GM21737 (cell line): ENCODE data around the gene XYLT2.
"Not testable (repeated sequence)": the region's sequence is repeated elsewhere in the genome, so short reads cannot be mapped to it uniquely, and the experiment has no call there.

Source experiments
- ATAC-seq: cut with Tn5 transposase; IDR thresholded peaks from one replicate; pipeline ENCODE4 v1.9.1; 2021; ENCODE audit warnings: mild to moderate bottlenecking, moderate library complexity; ENCODE audit not compliant: unreplicated experiment

XYLT2 gene

DNA sequence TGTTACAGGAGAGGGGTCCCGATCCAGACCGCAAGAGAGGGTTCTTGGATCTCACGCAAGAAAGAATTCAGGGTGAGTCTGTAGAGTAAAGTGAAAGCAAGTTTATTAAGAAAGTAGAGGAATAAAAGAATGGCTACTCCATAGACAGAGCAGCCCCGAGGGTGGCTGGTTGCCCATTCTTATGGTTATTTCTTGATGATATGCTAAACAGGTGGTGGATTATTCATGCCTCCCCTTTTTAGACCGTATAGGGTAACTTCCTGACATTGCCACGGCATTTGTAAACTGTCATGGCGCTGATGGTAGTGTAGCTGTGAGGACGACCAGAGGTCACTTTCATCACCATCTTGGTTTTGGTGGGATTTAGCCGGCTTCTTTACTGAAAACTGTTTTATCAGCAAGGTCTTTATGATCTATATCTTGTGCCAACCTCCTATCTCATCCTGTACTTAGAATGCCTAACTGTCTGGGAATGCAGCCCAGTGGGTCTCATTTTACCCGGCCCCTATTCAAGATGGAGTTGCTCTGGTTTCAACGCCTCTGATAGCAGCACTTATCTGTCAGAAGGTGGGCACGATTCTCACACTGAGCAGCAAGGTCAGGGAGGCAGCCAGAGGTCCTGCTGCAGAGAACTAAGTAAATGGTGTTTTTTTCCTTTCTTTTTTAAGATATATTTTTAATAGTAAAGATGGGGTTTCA, 26.5 kb upstream of the XYLT2 start:
- no peak for ATAC-seq

DNA sequence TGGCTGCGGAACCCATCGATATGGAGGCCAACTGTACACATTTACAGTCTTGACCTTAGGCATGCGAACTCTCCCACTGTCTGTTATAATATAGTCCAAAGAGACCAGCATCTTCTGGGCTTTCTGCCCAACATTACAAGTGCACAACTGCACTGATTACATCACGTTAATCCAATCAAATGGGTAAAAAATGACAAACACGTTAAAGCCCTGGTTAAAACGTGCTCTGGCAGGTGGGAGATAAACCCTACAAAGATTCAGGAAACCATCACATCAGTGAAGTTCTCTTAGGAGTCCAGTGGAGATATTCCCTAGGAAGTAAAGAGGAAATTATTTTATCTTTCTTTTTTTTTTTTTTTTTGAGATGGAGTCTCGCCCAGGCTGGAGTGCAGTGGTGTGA, 23.7 kb upstream of the XYLT2 start:
- no peak for ATAC-seq

DNA sequence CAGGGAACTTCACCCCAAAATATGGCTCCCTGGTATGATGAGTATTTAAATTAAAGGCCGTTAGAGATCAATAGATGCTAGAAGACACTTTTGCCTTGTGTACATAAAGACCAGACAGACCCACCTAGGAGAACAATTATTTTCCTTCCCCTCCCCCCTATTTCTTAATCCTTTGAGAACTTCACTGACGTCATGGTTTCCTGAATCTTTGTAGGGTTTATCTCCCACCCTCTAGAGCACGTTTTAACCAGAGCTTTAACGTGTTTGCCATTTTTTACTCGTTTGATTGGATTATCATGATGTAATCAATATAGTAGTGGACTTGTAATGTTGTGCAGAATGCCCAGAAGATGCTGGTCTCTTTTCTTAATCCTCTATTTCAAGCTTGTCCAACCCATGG, 22.9 kb upstream of the XYLT2 start:
- no peak for ATAC-seq

DNA sequence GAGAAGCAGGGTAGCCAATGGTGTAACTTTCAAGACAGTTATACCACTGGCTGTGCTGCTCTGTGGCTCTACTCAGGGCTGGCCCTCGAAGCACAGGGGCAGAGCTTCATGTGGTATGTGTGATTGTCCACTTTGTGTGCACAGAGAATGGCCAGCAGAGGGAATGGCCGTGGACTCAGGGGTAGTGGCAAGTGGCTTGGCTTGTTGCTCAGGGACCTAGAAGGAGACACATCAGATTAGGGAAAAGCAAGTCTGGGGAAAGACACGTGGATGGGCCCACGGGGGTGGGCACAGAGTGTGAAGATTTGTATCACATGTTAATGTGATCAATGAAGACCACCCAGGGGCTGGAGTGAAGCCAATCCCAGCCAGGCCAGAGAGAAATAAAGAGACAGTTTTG, 20.0 kb upstream of the XYLT2 start:
- no peak for ATAC-seq

DNA sequence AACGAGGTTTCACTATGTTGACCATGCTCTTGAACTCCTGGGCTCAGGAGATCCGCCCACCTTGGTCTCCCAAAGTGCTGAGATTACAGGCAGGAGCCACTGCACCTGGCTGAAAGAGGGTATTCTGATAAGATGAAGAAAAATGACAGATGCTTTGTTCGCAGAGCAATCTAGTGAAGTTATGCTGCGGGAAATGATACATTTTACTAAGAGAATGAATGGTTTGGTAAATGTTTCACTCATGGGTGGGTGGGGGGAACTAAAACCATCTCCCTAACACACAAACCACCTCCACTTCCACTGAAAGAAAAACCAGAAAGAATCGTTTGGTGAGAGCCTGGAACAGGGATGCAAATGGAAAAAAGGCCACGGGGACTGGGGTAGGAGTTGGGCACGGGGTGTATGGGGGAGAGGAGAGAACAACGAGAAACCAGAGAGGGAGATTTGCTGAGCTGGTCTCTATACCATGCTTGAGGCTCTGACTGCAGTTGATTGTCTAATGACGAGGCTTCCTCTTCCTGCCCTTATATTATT, 19.0 kb upstream of the XYLT2 start:
- no peak for ATAC-seq

DNA sequence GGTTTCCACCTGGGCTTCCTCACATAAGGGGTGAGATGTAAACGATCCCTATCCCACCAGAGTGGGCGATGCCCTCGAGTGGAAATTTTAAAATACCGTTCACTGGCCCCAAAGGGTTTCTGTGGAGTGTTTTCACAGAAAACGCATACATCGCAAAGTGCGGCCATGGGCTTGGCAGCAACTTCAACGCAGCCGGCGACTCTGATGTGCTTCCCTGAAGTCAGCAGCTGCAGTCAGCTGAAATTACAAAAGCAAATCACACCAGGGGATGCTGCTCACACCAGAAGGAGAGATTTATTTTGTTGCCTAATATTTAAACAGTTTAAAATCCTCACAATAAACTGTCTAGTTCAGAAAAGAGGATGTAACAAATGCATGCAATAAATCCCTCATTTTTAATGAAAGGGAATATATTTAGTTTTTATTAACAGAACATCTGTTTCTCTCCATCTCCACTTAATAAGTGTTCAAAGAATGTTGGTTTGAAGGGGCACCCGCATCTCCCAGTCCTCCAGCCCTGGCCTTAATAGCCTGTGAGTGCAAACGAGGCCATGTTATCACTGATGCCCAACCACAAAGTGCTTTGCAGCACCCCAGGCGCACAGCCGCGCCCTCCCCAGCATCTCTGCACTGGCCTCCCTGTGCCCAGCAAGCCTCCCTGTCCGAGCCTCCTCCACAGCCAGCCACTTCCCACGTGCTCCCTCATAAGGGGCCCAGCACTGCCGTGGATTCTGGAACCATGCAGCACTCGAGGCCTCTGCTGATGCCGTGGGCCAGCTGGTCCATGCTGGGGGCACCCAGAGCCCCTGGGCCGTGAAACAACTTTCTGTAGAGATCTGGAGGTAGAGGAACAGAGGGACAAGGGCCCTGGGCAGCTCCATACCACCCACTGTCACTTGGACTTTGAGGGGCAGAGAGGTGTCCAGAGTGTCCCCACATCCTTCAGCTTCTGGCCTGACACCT, 17.3 kb upstream of the XYLT2 start:
- ATAC-seq = no peak

DNA sequence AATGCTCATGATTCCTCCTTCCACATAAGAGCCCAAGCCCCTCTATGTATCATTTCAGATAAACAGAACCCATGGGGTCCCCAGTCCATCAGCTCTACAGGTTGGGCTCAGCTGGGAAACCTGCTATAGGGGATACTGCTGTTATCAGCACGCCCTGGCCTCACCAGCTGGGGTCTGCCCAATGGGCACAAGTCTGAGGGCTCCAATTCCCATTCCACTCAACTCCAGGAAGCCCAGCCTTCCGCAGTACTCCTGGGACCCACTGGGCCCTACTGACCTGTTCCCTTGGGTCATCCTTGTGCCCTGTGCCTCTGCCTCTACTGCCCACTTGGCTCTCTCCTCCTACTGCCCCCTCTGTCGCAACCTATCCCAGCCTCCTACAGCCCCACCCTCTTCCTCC, 16.2 kb upstream of the XYLT2 start:
- no peak for ATAC-seq

DNA sequence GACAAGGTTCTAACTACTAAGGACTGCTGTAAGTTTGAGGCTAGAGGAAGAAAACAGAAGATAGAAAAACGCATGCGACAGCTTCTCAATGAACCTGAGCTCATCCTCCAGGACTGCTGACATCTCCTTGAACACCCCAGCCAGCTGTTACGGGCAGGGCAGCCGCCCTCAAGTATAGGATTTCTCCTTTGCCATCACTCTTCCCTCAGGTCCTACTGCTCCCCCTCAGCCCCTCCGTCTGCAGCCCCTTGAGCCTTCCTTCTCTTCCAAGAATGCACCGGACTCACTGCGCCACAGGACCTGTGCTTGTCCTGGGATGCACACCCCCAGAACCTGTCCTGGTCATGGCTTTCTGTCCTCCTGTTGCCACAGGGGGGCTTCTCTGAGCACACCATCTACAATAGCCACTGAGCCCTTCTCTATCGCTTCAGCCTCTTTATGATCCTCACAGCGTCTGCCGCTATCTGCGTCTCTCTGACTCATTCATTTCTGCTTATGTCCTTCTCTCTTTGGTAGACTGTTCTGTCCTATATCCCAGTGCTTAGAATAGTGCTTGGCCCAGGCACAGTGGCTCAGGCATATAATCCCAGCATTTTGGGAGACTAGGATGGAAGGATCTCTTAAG, 15.7 kb upstream of the XYLT2 start:
- no peak for ATAC-seq

DNA sequence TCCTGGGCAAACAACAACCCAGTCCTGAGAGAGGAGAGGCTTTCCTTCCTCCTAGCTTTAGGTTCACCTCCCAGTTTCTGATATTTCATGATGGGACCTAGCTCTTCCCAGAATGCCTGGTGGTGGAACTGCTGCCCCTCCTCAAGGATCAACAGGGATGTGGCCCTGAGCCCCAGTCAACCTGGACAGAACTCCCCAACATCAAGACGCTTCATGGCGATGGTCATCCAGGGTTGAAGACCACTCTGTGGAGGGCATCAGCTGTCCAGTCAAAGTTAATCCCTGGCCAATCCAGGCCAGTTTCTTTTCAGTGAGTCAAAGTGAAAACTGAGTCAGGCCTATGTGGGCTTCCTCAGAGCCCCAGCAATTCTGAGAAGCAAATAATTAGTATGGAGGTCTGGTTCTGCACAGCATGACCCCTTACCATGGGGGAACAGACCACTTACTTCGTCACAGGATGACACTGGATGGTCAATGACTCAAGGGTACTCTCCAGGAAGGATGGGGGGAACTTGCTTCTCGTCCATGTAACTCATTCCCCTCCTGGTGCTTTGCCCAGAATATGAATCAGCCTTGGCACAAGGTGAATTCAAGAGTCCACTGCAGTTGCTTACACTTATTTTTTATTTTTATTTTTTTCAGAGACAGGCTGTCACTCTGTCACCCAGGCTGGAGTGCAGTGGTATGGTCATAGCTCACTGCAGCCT, 14.7 kb upstream of the XYLT2 start:
- ATAC-seq = no peak

DNA sequence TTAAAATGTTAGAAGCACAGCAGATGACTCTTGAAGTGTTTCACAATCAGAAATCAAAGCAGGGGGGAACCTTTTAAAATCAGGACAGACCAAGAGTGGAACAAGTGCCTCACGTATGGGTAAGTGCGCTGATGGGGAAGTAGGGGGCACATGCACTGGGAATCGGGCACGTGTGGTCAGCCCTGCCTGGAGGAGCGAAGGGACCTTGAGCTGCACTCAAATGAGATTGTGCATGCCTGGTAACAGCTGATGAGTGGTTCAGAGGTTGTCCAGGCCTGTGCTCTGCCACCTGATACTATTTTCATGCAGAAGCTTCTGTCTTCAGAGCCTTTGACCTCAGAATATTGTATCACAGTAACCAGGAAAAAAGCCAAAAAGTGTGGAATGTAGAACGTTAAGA, 13.7 kb upstream of the XYLT2 start:
- ATAC-seq = no peak

DNA sequence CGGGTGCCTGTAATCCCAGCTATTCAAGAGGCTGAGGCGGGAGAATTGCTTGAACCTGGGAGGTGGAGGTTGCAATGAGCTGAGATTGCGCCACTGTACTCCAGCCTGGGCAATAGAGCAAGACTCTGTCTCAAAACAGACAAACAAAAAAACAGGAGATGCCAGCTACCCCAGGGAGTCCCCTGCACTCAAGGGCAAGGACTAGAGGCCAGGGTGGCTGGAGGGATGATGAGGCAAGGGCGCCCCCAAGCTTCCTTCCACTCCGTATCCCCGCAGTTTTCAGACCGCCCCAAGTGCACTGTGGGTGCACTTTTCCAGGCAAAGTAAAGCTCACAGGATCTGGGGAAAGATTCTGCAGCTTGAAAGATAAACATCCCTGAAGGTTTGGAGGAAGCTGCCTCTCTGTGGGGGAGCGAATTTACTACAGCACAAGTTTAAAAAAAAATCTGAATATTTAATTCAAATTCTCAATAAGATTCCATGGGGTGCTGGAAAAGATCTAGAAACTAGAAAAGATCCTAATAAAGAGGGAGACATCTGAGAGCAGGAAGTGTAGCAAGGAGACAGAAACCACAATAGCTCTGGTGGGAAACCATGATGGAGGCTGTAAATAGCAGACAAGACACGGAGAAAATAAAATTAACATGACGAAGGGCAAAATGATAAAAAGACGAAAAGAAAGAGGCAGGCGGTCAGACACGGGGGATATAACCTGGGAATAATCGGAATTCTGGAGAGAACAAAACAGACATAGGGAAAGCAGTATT, 12.5 kb upstream of the XYLT2 start:
- not testable (repeated sequence) for ATAC-seq

DNA sequence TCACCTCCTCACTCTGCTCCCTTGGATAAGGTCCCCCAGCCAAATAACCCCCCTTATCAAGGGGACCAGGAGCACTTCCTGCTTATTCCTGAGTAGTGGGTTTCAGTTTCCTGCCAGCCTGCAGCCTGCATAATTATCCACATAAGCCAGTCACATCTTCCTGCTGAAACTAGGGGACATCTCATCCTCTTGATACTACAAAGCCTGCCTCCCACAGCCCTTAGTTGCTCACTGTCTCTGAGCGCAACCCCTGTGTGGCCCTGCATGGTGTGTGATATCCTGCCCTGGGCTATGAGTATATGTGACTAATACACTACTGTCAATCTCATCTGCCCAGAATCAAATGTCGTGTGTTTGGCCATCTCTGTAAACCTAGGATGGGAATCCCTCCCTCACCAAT, 8.0 kb upstream of the XYLT2 start:
- ATAC-seq = no peak

DNA sequence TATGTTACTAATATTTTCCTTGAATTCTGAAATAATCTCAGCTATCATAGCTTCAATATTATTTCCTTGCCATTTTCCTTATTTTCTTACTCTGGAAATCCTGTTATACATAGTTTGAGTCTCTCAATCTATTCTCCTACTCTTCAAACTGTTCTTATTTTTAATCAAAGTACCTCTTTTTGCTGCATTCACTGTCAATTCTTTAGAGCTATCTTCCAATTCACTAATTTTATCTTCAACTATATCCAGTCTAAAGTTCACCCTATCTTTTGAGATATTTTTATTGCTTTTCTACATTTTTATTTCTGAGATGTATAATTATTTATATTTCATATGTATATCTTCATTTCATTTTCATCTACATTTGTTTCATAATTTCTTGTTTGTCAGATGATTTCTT, 7.3 kb upstream of the XYLT2 start:
- no peak for ATAC-seq

DNA sequence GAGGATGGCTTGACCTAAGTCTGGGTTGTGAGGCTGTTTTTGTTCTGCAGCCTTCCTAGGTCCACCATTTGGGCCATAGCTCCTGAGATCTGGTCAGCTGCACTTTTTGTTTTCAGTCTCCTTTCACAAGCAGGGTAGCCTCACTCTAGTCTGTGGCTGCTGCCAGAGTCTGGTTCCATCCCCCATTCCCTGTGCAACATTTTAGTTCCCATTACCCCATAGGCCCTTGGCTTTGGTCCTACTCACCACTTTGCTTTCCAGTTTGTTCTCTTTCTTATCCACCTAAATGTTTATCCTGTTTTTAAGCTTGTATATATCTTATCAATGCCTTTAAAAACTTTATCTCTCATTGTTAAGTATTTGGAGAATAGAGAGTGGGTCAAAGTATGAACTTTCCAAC, 6.5 kb upstream of the XYLT2 start:
- no peak for ATAC-seq

DNA sequence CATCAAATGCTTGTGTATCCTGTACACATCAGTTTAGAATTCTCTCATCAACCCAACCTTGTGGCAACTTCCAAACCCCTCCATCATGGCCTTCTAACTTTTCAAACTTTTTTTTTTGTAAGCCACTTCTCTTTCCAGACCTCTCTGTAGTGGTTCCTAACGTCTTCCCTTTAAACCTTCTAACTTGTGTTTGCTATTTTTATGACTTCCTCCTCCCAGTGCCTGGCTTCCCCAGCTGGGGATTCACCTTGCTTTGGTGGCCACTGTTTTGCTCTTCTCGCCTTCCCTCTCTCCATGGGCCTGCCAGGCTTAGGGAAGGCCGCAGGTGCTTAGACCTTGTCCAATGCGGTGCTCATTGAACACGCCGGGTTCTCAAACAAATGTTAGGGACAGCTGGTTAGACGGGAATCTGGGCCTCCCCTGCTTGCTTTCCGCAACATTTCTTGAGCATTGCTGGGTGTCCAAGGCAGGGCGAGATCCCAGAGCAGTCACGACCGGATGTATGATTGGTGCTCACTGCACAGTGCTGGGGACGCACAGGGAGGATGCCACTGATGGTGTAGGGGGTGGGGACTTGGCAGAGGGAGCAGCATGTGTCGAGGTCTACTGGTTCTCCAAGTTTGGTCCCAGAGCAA, 1.1 kb upstream of the XYLT2 start:
- ATAC-seq = no peak

DNA sequence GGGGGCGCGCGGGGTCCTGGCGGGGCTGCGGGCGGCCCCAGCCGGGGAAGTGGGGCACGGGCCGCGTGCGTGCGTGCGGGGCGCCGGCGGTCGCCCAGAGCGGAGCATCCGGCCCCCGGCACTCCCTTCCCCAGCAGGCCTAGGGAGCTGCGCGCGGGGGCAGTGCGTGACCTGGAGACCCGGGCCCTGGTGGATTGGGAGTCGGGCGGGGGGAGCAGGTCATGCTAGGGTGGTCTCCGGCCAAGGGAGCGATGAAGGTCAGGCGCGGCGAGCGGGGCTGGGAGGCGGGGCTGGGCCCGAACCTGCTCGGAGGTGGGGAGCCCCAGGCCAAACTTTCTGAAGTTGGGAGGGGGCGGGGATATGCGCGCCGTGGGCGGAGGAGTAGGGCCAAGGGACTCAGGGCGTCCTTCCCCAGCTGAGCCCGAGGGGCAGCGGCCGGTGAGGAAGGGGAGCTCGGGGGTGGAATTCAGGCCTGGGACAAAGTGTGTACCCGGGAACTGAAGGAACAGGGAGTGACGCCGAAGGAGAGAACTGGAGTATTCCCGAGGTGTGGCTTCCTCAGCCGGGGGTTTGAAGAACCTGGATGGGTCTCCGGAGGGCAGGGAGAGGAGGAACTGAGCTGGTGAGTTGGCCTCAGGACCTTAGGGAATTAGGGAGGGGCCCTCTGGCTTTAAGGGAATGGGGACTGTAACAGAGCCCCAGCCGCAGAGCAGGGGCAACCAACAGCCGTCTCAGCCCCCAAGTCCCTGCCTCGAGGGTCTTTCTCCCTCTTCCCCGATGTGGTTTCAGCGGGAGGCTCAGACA, 589 bp downstream of the XYLT2 start:
- peak; percentile 53 for ATAC-seq

DNA sequence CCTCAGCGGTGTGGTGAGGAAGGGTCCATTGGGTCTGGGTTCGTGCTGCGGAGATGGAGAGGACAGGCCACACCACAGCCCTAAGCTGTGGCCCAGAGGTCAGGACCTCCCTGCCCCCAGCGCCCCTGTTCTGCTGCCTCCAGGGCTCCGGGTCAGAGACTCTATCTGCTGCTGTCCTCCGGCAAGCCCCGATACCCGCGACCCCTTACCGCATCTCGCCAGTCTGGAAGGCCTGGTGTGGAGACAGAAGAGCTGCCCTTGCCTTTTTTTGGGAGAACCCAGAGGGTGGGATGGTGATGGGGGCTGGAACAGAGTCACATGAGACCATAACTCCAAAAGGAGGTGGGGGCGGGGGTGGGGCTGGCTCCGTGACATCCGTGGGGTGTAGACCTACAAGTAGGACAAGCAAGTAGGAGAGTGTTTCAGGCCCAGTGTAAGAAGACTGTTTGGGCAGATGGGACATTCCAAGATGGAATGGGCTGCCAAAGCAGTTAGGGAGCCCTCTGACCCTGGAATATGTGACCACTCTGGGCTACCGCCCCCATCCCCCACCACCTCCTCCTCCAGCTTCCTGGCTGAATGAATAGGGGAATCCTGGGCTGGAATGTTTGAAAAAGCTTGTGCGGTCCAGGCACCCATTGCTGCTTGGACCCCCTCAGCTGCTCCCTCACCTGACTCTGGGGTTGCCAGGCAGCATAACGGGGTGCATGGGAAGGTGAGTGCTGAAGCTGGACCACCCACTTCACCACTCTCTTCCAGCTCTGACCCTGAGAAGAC, 1.4 kb downstream of the XYLT2 start:
- no peak for ATAC-seq

DNA sequence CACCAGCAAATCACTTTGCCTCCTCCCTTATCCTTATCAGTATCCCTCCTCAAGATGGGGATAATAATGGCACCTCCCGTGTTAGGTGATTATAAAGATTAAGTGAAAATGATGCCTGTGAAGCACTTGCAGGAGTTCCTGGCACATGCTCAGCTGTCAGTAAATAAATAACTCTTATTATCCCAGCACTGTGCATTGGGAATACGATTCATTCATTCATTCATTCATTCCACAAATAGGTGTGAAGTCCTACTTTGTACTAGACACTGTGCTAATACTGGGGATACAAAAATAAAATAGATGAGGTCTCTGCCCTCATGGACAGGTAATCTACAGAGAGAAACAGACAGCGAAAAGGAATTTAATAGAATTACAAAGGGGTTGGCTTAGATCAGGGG, 2.0 kb downstream of the XYLT2 start:
- no peak for ATAC-seq
